SU-DHL-6 (cell line): ENCODE data around the gene ATP4B.

Experiments used
- H2AFZ ChIP-seq: fragments of 200-600 bp; sonication (generic); 2 replicates; pipeline ENCODE4 v1.6.1; 2014; ENCODE audit warnings: low read depth, mild to moderate bottlenecking, moderate library complexity, mixed read lengths, antibody characterized with exemption, low read length; ENCODE audit not compliant: severe bottlenecking
- H3F3A ChIP-seq: fragments of 200-600 bp; shearing (Covaris generic); 2 replicates; pipeline ENCODE4 v1.6.0; 2016; ENCODE audit warnings: antibody characterized with exemption, mild to moderate bottlenecking; ENCODE audit not compliant: insufficient read depth
- H3K27ac ChIP-seq: fragments of 200-600 bp; sonication (generic); 2 replicates; pipeline ENCODE4 v1.5.1; 2016; ENCODE audit warnings: low read depth, mild to moderate bottlenecking, low read length, moderate library complexity, mixed read lengths
- H3K27me3 ChIP-seq: fragments of 200-600 bp; sonication (generic), shearing (Covaris generic); 2 replicates; pipeline ENCODE4 v1.6.0; 2014; ENCODE audit warnings: mild to moderate bottlenecking, low read length
- H3K36me3 ChIP-seq: fragments of 200-600 bp; sonication (generic); 2 replicates; pipeline ENCODE4 v1.6.1; 2014; ENCODE audit warnings: mild to moderate bottlenecking, low read length, mixed read lengths
- H3K4me2 ChIP-seq: fragments of 300-600, 200-600 bp; shearing (Covaris generic), sonication (generic); 2 replicates; pipeline ENCODE4 v1.6.0; 2014; ENCODE audit warnings: low read length, low read depth, mild to moderate bottlenecking; ENCODE audit not compliant: poor library complexity, severe bottlenecking
- H3K4me3 ChIP-seq: fragments of 200-600 bp; sonication (generic); 2 replicates; pipeline ENCODE4 v1.5.1; 2014; ENCODE audit warnings: antibody characterized with exemption, low read length, mild to moderate bottlenecking, mixed read lengths; ENCODE audit not compliant: insufficient read depth, poor library complexity, severe bottlenecking
- H3K79me2 ChIP-seq: fragments of 200-600 bp; sonication (generic); 2 replicates; pipeline ENCODE4 v1.6.1; 2014; ENCODE audit warnings: mild to moderate bottlenecking, low read length, moderate library complexity; ENCODE audit not compliant: insufficient read depth
- H3K9ac ChIP-seq: fragments of 200-600 bp; sonication (generic); 2 replicates; pipeline ENCODE4 v1.7.0; 2014; ENCODE audit warnings: mild to moderate bottlenecking, low read length
- H3K9me2 ChIP-seq: fragments of 200-600 bp; sonication (generic); replicated peaks from 2 replicates; pipeline ENCODE4 v1.6.1; 2014; ENCODE audit warnings: low read length; ENCODE audit not compliant: insufficient read depth
- H3K9me3 ChIP-seq: fragments of 200-600 bp; sonication (generic); 2 replicates; pipeline ENCODE4 v1.6.1; 2014; ENCODE audit warnings: low read length, mixed read lengths; ENCODE audit not compliant: insufficient read depth
- H4K20me1 ChIP-seq: fragments of 200-600 bp; sonication (generic); 2 replicates; pipeline ENCODE4 v1.6.1; 2014; ENCODE audit warnings: low read depth, mild to moderate bottlenecking, antibody characterized with exemption, low read length, moderate library complexity, mixed read lengths
- CTCF ChIP-seq: fragments of 200-600 bp; sonication (generic); IDR thresholded peaks from one replicate; pipeline ENCODE4 v1.5.1; 2017; ENCODE audit warnings: antibody characterized with exemption, mild to moderate bottlenecking, low read length, moderate library complexity; ENCODE audit not compliant: insufficient read depth, poor library complexity, severe bottlenecking
- EZH2phosphoT487 ChIP-seq: fragments of 200-600 bp; sonication (generic), shearing (Covaris generic); conservative IDR thresholded peaks from 2 replicates; pipeline ENCODE4 v1.6.1; 2018; ENCODE audit warnings: mild to moderate bottlenecking, antibody characterized with exemption, low read length, moderate library complexity, mixed read lengths

ATP4B gene

GRCh38 chr13:113637262-113638160, 20.5 kb downstream of the ATP4B start:
- Histone ChIP-seq H3K36me3 (peaks cover 25% of the 10 kb centered on the region), H3K4me3 (no peak overlapping the region), H3F3A (no peaks in the 10 kb centered on the region), H3K27ac (no peak overlapping the region), H3K9me2 (no peaks in the 10 kb centered on the region), H4K20me1 (no peaks in the 10 kb centered on the region; the same call in 1 of the 2 replicates), H3K9me3 (no peaks in the 10 kb centered on the region), H3K4me2 (no peak overlapping the region), H3K27me3 (no peaks in the 10 kb centered on the region), H3K79me2 (0 out of 2 replicates have a peak, but pooled peaks cover 7% of the 10 kb centered on the region), H2AFZ (no peak overlapping the region), H3K9ac (no peak overlapping the region)
- TF ChIP-seq EZH2phosphoT487, result no peak
- TF ChIP-seq CTCF, result no peak

- no peaks in the 10 kb centered on the region for H3K27me3 ChIP-seq
- H3K4me2 ChIP-seq, result no peak overlapping the region
- no peaks in the 10 kb centered on the region for H3K9me2 ChIP-seq
- H3F3A ChIP-seq, result no peaks in the 10 kb centered on the region
- H3K36me3 ChIP-seq, result peaks cover 23% of the 10 kb centered on the region
- no peak overlapping the region for H3K27ac ChIP-seq
- peaks cover 12% of the 10 kb centered on the region; the same call in 1 of the 2 replicates for H3K79me2 ChIP-seq
- no peaks in the 10 kb centered on the region; the same call in 1 of the 2 replicates for H4K20me1 ChIP-seq
- no peaks in the 10 kb centered on the region for H3K9me3 ChIP-seq
- H3K9ac ChIP-seq, result no peak overlapping the region
- H2AFZ ChIP-seq, result no peak overlapping the region
- no peak overlapping the region for H3K4me3 ChIP-seq
- no peak for TF ChIP-seq EZH2phosphoT487
These were observed 21.6 kb downstream of the ATP4B start for GRCh38 chr13:113636266-113636963.

- Histone ChIP-seq H3K9me2 (no peaks in the 10 kb centered on the region), H2AFZ (no peak overlapping the region), H3F3A (no peaks in the 10 kb centered on the region), H3K36me3 (peaks cover 20% of the 10 kb centered on the region), H3K79me2 (peaks cover 18% of the 10 kb centered on the region; the same call in 1 of the 2 replicates), H3K9me3 (no peaks in the 10 kb centered on the region), H3K9ac (no peak overlapping the region), H4K20me1 (no peaks in the 10 kb centered on the region; the same call in 1 of the 2 replicates), H3K27me3 (no peaks in the 10 kb centered on the region), H3K4me2 (no peak overlapping the region), H3K27ac (no peak overlapping the region), H3K4me3 (no peak overlapping the region)
- TF ChIP-seq CTCF (no peak), EZH2phosphoT487 (no peak)
These were observed 22.3 kb downstream of the ATP4B start for GRCh38 chr13:113635709-113636108.
